T-cell (primary cell): ENCODE data around the gene TTC12. TPM values are rescaled to one million over a fixed set of nuclear protein-coding genes. Genes with fewer than 3 reads are reported as not detected.

ENCODE experiments used
- ATAC-seq, 4 experiments: fragments of 200-7000 bp in 3 of 4; fragments of 150-1000 bp in 1 of 4; cut with Tn5 transposase; replicated peaks in 1 of 4; 1 replicate in 3 of 4; 2 replicates in 1 of 4; pipeline ENCODE4 v1.10.0; 2021; ENCODE audit warnings: moderate library complexity in 3 of 4, mild to moderate bottlenecking in 2 of 4, moderate number of reproducible peaks in 1 of 4
- CTCF ChIA-PET, 2 donors: fragments of 300-600 bp; sonication (Branson Sonifier 250); formaldehyde crosslinking; loops; one replicate each; lab custom pipeline; 2022; ENCODE audit warnings: antibody characterized with exemption in 2 of 2; lab: Charles Lee
- POLR2A ChIA-PET, 2 donors: fragments of 300-600 bp; sonication (Branson Sonifier 250); formaldehyde crosslinking; loops; one replicate each; lab custom pipeline; 2022; ENCODE audit warnings: antibody characterized with exemption in 2 of 2; lab: Charles Lee
- DNase-seq, 35 experiments: peaks; one replicate each; pipeline versions ENCODE4 v3.0.0 to v3.0.0-alpha.2; 2013 to 2023
- H3K27ac ChIP-seq: one replicate; pipeline ENCODE4 v1.5.1; 2013; ENCODE audit warnings: low read length
- H3K27me3 ChIP-seq, 2 experiments: replicated peaks in 1 of 2; 1 replicate in 1 of 2; 2 replicates in 1 of 2; pipeline versions ENCODE4 v1.6.1 to v1.7.0; 2013; ENCODE audit warnings: low read length in 1 of 2, mixed read lengths in 1 of 2; ENCODE audit not compliant: control insufficient read depth in 2 of 2, insufficient read depth in 2 of 2; ENCODE audit errors: extremely low read depth in 1 of 2
- H3K36me3 ChIP-seq, 2 donors: 1 replicate in 1 of 2; 2 replicates in 1 of 2; pipeline versions ENCODE4 v1.6.1 to v1.7.0; 2013; ENCODE audit warnings: low read length in 1 of 2; ENCODE audit not compliant: control insufficient read depth in 2 of 2, insufficient read depth in 1 of 2; ENCODE audit errors: extremely low read depth in 1 of 2
- H3K4me1 ChIP-seq, 2 experiments: 1 replicate in 1 of 2; 2 replicates in 1 of 2; pipeline versions ENCODE4 v1.6.1 to v1.7.0; 2013; ENCODE audit warnings: low read length in 2 of 2, mixed read lengths in 1 of 2; ENCODE audit not compliant: insufficient read depth in 2 of 2, control insufficient read depth in 1 of 2; ENCODE audit errors: extremely low read depth in 1 of 2
- H3K4me3 ChIP-seq, 2 donors: 1 replicate in 1 of 2; 2 replicates in 1 of 2; pipeline versions ENCODE4 v1.5.1 to v1.7.0; 2013; ENCODE audit warnings: mild to moderate bottlenecking in 2 of 2, low read length in 1 of 2, moderate library complexity in 1 of 2; ENCODE audit not compliant: control insufficient read depth in 1 of 2; ENCODE audit errors: extremely low read depth in 1 of 2
- H3K9me3 ChIP-seq: 2 replicates; pipeline ENCODE4 v1.7.0; 2013
- H3K27ac Mint-ChIP-seq, 2 donors: one replicate each; pipeline ENCODE4 v1.8.0; 2020 to 2021; ENCODE audit warnings: mild to moderate bottlenecking in 2 of 2, mixed read lengths in 2 of 2
- H3K27me3 Mint-ChIP-seq, 2 donors: one replicate each; pipeline ENCODE4 v1.8.0; 2021 to 2022; ENCODE audit warnings: mixed read lengths in 2 of 2
- H3K36me3 Mint-ChIP-seq: one replicate; pipeline ENCODE4 v1.8.0; 2021; ENCODE audit warnings: mixed read lengths
- H3K4me1 Mint-ChIP-seq, 3 donors: one replicate each; pipeline ENCODE4 v1.8.0; 2020 to 2022; ENCODE audit warnings: mixed read lengths in 3 of 3, mild to moderate bottlenecking in 1 of 3
- H3K4me3 Mint-ChIP-seq, 3 donors: one replicate each; pipeline ENCODE4 v1.8.0; 2020 to 2022; ENCODE audit warnings: mild to moderate bottlenecking in 3 of 3, mixed read lengths in 3 of 3, moderate library complexity in 3 of 3
- H3K9me3 Mint-ChIP-seq, 3 donors: one replicate each; pipeline ENCODE4 v1.8.0; 2020 to 2022; ENCODE audit warnings: mixed read lengths in 3 of 3
- WGBS: methylation state at CpG from one replicate; pipeline ENCODE4 v1.1.5; 2013; ENCODE audit warnings: missing lambda C conversion rate; ENCODE audit not compliant: insufficient coverage; 5-methylcytosine and 5-hydroxymethylcytosine counted together
- total RNA-seq, 35 experiments: library from RNA in 6 of 35; stranded (reverse) in 6 of 35; fragments of 120-200 nt in 1 of 35; gene quantifications; one replicate each; pipeline versions ENCODE4 v1.2.1 to v1.2.4 and lab custom pipeline; 2013 to 2026

Gene TTC12
- total RNA-seq, 5 donors from 2014 or later (not counting 1 experiment from before 2014, with no cell fraction given), result 29.0 to 63.8 (median 45.2) TPM

DNA sequence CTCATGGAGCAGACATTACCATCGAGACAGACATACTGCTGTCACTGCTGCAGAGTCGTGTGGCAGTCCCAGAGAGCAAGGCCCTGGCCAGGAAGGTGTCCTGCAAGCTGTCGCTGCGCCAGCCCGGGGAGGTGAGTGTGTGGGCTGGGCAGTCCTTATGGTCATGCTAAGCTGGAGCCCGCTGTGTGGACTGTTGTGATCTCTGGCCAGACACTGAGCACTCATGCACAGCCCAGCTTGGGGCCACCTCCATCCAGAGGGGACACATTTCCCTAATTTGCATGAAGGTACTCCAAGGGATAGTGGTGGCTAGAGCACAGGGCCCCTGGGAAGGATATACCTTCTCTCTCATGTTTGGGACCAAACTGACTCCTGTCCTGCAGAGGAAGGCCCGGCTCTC, 82.8 kb downstream of the TTC12 start:
- Histone ChIP-seq H3K27ac (no peak overlapping the region), H3K4me1 (no peaks in the 10 kb centered on the region), H3K9me3 (no peaks in the 10 kb centered on the region), H3K4me3 (no peak overlapping the region), H3K27me3 (peaks cover 0 to 9% of the 10 kb centered on the region in 2 experiments), H3K36me3 (no peaks in the 10 kb centered on the region)
- DNase-seq (no peak), ATAC-seq (no peak)
- peaks cover 0 to under 1% of the 10 kb centered on the region in 2 donors for H3K27me3 Mint-ChIP-seq
- WGBS, result 79% methylated on average over 6 of the region's 7 CpGs
- H3K27ac Mint-ChIP-seq, result no peak overlapping the region
- H3K36me3 Mint-ChIP-seq, result peaks cover 3% of the 10 kb centered on the region
- no peaks in the 10 kb centered on the region for H3K9me3 Mint-ChIP-seq
- H3K4me3 Mint-ChIP-seq, result no peak overlapping the region
- ChIA-PET CTCF (no interaction called here), POLR2A (no interaction called here)
- H3K4me1 Mint-ChIP-seq, result no peaks in the 10 kb centered on the region

GRCh38 chr11:113397821-113398220, 83.4 kb downstream of the TTC12 start:
- DNase-seq (no peak), ATAC-seq (no peak)
- no peaks in the 10 kb centered on the region for H3K36me3 ChIP-seq
- H3K27ac Mint-ChIP-seq, result no peak overlapping the region
- no peaks in the 10 kb centered on the region for H3K27me3 Mint-ChIP-seq
- H3K9me3 ChIP-seq, result no peaks in the 10 kb centered on the region
- no peak overlapping the region for H3K4me3 ChIP-seq
- H3K4me1 Mint-ChIP-seq, result no peaks in the 10 kb centered on the region
- no peak overlapping the region for H3K27ac ChIP-seq
- CTCF ChIA-PET, result no interaction called here
- POLR2A ChIA-PET, result interaction anchor here in 1 of 2 donors (0.6 kb wide), 1 partner anchor 53 kb away, joined by 5 read pairs; no protein-coding TSS in a partner anchor
- H3K36me3 Mint-ChIP-seq, result peaks cover 3% of the 10 kb centered on the region
- WGBS, result 92% methylated on average over 2 of the region's 4 CpGs
- H3K9me3 Mint-ChIP-seq, result no peaks in the 10 kb centered on the region
- no peak overlapping the region for H3K4me3 Mint-ChIP-seq
- H3K4me1 ChIP-seq, result no peaks in the 10 kb centered on the region
- peaks cover 0 to 7% of the 10 kb centered on the region in 2 experiments for H3K27me3 ChIP-seq

GRCh38 chr11:113398669-113399430, 84.5 kb downstream of the TTC12 start:
- no peak overlapping the region for H3K27ac Mint-ChIP-seq
- CTCF ChIA-PET, result interaction anchor here in 1 of 2 donors (0.6 kb wide), 1 partner anchor 1166 kb away, joined by 3 read pairs; no protein-coding TSS in a partner anchor

DNA sequence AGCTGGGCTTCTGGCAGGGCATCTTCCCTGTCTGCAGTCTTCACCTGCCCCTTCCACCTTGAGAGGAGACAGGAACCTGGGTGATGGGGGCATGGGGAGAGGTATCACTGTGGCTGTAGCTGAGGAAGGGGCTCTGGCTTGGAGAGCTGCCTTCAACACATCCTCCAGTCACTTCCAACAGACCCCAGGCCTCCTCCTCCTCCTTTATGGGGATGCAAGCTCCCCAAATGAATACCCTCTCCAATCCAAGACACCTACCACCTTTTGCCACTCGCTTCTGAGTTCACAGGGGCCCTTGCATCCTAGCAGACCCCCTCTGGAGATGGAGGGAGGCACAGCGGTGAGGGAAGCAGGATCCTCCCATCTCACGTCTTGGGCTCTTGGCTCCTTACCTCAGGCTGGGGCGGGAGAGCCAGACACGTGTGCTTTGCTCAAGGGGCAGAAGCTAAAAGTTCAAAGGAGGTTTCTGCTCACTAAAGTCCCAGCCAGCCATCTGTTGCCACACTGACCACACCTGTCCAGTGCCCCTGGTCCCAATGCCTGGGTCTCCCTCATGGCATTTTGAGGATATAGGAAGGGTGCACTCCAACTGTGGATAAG, 86.3 kb downstream of the TTC12 start:
- CTCF ChIA-PET, result interaction anchor here in 1 of 2 donors (0.7 kb wide), 1 partner anchor 851 kb away, joined by 3 read pairs; no protein-coding TSS in a partner anchor
- no peaks in the 10 kb centered on the region for H3K4me1 Mint-ChIP-seq
- POLR2A ChIA-PET, result no interaction called here
- H3K27ac Mint-ChIP-seq, result no peak overlapping the region
- ATAC-seq (no peak), DNase-seq (no peak)
- Histone ChIP-seq H3K27ac (no peak overlapping the region), H3K4me1 (no peaks in the 10 kb centered on the region), H3K4me3 (no peak overlapping the region), H3K27me3 (peaks cover 0 to 9% of the 10 kb centered on the region in 2 experiments), H3K9me3 (no peaks in the 10 kb centered on the region), H3K36me3 (no peaks in the 10 kb centered on the region)
- WGBS, result 77% methylated on average over 2 of the region's 5 CpGs
- H3K9me3 Mint-ChIP-seq, result no peaks in the 10 kb centered on the region
- H3K4me3 Mint-ChIP-seq, result no peak overlapping the region
- H3K36me3 Mint-ChIP-seq, result no peaks in the 10 kb centered on the region
- peaks cover 0 to 2% of the 10 kb centered on the region in 2 donors for H3K27me3 Mint-ChIP-seq

More at GRCh38 chr11:113398669-113399430, 84.5 kb downstream of the TTC12 start:
- H3K9me3 Mint-ChIP-seq, result no peaks in the 10 kb centered on the region
- H3K4me3 Mint-ChIP-seq, result no peak overlapping the region
- H3K27me3 ChIP-seq, result peaks cover 0 to 8% of the 10 kb centered on the region in 2 experiments
- DNase-seq (no peak), ATAC-seq (no peak)
- H3K36me3 ChIP-seq, result no peaks in the 10 kb centered on the region
- no peak overlapping the region for H3K27ac ChIP-seq
- POLR2A ChIA-PET, result interaction anchor here in 1 of 2 donors (0.6 kb wide), 2 partner anchors 54 to 1039 kb away, joined by 5 to 9 read pairs; no protein-coding TSS in a partner anchor
- H3K36me3 Mint-ChIP-seq, result peaks cover 3% of the 10 kb centered on the region
- no peak overlapping the region for H3K4me3 ChIP-seq
- H3K4me1 ChIP-seq, result no peaks in the 10 kb centered on the region
- H3K4me1 Mint-ChIP-seq, result no peaks in the 10 kb centered on the region
- 73% methylated on average over 17 of the region's 24 CpGs for WGBS
- no peaks in the 10 kb centered on the region for H3K9me3 ChIP-seq
- H3K27me3 Mint-ChIP-seq, result peaks cover 0 to 2% of the 10 kb centered on the region in 2 donors

GRCh38 chr11:113401718-113402117, 87.3 kb downstream of the TTC12 start:
- Mint-ChIP-seq H3K27ac (no peak overlapping the region), H3K36me3 (no peaks in the 10 kb centered on the region), H3K4me3 (no peak overlapping the region), H3K9me3 (no peaks in the 10 kb centered on the region), H3K4me1 (no peaks in the 10 kb centered on the region), H3K27me3 (peaks cover 0 to 2% of the 10 kb centered on the region in 2 donors)
- Histone ChIP-seq H3K4me1 (no peaks in the 10 kb centered on the region), H3K9me3 (no peaks in the 10 kb centered on the region), H3K27ac (no peak overlapping the region), H3K4me3 (no peak overlapping the region), H3K27me3 (peaks cover 0 to 9% of the 10 kb centered on the region in 2 experiments), H3K36me3 (no peaks in the 10 kb centered on the region)
- no peak for DNase-seq
- 0% methylated on average over 2 of the region's 2 CpGs for WGBS
- CTCF ChIA-PET, result interaction anchor here in 1 of 2 donors (0.5 to 0.7 kb wide), 2 partner anchors 686 to 850 kb away, joined by 3 to 5 read pairs; no protein-coding TSS in a partner anchor
- POLR2A ChIA-PET, result no interaction called here
- peak in 1 of 4 experiments; percentile 27 for ATAC-seq

DNA sequence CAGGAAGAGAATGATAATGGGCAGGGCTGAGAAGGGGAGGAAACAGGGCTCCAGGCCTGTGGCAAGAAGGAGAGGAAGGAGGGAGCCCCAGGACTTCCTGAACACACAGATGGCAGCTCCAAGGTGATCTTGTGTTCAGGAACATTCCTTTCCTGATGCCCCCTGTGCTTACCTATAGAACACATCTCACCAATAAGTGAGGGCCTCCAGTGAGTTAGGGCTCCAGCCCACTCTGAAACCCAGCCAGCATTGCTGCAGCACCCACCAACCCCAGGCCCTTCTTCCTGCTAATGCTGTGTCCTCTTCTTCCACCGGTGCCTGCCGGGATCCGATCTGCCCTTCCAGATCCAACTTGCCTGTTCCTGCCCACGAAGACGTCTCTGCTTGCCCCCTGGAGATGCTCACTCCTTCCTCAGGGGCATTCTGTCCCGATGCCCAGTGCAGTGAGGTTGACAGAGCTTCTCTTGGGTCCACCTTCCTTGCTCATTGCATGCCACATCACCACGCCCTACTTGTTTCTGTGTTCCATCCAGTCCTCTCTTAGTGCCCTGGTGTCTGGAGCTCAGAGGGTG, 90.6 kb downstream of the TTC12 start:
- 84% methylated on average over 5 of the region's 7 CpGs for WGBS
- Mint-ChIP-seq H3K27ac (no peak overlapping the region), H3K36me3 (no peaks in the 10 kb centered on the region), H3K9me3 (no peaks in the 10 kb centered on the region), H3K27me3 (peaks cover 5 to 11% of the 10 kb centered on the region in 2 donors), H3K4me1 (no peaks in the 10 kb centered on the region), H3K4me3 (no peak overlapping the region)
- DNase-seq (no peak), ATAC-seq (no peak)
- ChIA-PET CTCF (no interaction called here), POLR2A (no interaction called here)
- no peaks in the 10 kb centered on the region for H3K36me3 ChIP-seq
- H3K4me3 ChIP-seq, result no peak overlapping the region
- H3K27me3 ChIP-seq, result peaks cover 0 to 17% of the 10 kb centered on the region in 2 experiments
- H3K4me1 ChIP-seq, result no peaks in the 10 kb centered on the region
- no peak overlapping the region for H3K27ac ChIP-seq
- no peaks in the 10 kb centered on the region for H3K9me3 ChIP-seq
